CD14-positive monocyte (primary cell): ENCODE results near the gene PLXNA4. TPM values are rescaled to one million over a fixed set of nuclear protein-coding genes. Genes with fewer than 3 reads are reported as not detected.

Source experiments
- DNase-seq, 3 donors: peaks; one replicate each; pipeline ENCODE4 v3.0.0-alpha.2; 2011 to 2022
- H2AFZ ChIP-seq: 2 replicates; pipeline ENCODE4 v1.6.0; 2012; ENCODE audit warnings: mild to moderate bottlenecking, low read depth, low read length, inconsistent platforms; ENCODE audit not compliant: insufficient read depth, poor library complexity, severe bottlenecking
- H3K27ac ChIP-seq, 2 donors: 1 replicate in 1 of 2; 2 replicates in 1 of 2; pipeline ENCODE4 v1.5.1; 2012 to 2013; ENCODE audit warnings: low read length in 2 of 2, control low read depth in 1 of 2, inconsistent platforms in 1 of 2, low read depth in 1 of 2, mild to moderate bottlenecking in 1 of 2
- H3K27me3 ChIP-seq, 2 donors: one replicate each; pipeline versions ENCODE4 v1.6.0 to v1.6.1; 2011 to 2013; ENCODE audit warnings: low read length in 2 of 2; ENCODE audit not compliant: control insufficient read depth in 2 of 2, insufficient read depth in 2 of 2
- H3K36me3 ChIP-seq, 2 donors: replicated peaks in 1 of 2; 1 replicate in 1 of 2; 2 replicates in 1 of 2; pipeline versions ENCODE4 v1.5.1 to v1.6.1; 2012 to 2013; ENCODE audit warnings: low read length in 2 of 2, control low read depth in 1 of 2, inconsistent platforms in 1 of 2, mild to moderate bottlenecking in 1 of 2; ENCODE audit not compliant: insufficient read depth in 2 of 2, control insufficient read depth in 1 of 2
- H3K4me1 ChIP-seq, 2 donors: 1 replicate in 1 of 2; 2 replicates in 1 of 2; pipeline versions ENCODE4 v1.5.1 to v1.6.1; 2012 to 2013; ENCODE audit warnings: low read length in 2 of 2, control low read depth in 1 of 2, inconsistent platforms in 1 of 2, mild to moderate bottlenecking in 1 of 2, moderate library complexity in 1 of 2; ENCODE audit not compliant: insufficient read depth in 2 of 2, control insufficient read depth in 1 of 2
- H3K4me2 ChIP-seq: replicated peaks from 2 replicates; pipeline ENCODE3; 2012; ENCODE audit warnings: low read length, moderate library complexity, mild to moderate bottlenecking; ENCODE audit not compliant: poor library complexity, severe bottlenecking; ENCODE audit errors: extremely low read depth
- H3K4me3 ChIP-seq, 3 experiments: fragments of 200-600 bp in 1 of 3; sonication (generic) in 1 of 3; replicated peaks in 1 of 3; 1 replicate in 2 of 3; 2 replicates in 1 of 3; pipeline ENCODE4 v1.5.1; 2011 to 2013; ENCODE audit warnings: low read length in 3 of 3, mild to moderate bottlenecking in 3 of 3, control low read depth in 2 of 3, low read depth in 2 of 3, inconsistent platforms in 1 of 3, moderate library complexity in 1 of 3
- H3K79me2 ChIP-seq: 2 replicates; pipeline ENCODE4 v1.6.0; 2012; ENCODE audit warnings: mild to moderate bottlenecking, control low read depth, inconsistent platforms, low read length, moderate library complexity; ENCODE audit not compliant: insufficient read depth
- H3K9ac ChIP-seq: 2 replicates; pipeline ENCODE4 v1.6.0; 2017; ENCODE audit warnings: low read length, mild to moderate bottlenecking; ENCODE audit not compliant: insufficient read depth, poor library complexity, severe bottlenecking
- H3K9me3 ChIP-seq, 2 donors: replicated peaks in 1 of 2; 1 replicate in 1 of 2; 2 replicates in 1 of 2; pipeline versions ENCODE4 v1.5.1 to v1.6.1; 2012 to 2013; ENCODE audit warnings: low read length in 2 of 2, control low read depth in 1 of 2; ENCODE audit not compliant: control insufficient read depth in 1 of 2, insufficient read depth in 1 of 2
- H4K20me1 ChIP-seq: 2 replicates; pipeline ENCODE4 v1.6.0; 2012; ENCODE audit warnings: mild to moderate bottlenecking, low read length, control low read depth, moderate library complexity; ENCODE audit not compliant: insufficient read depth
- H3K27ac Mint-ChIP-seq, 7 donors: one replicate each; pipeline ENCODE4 v1.8.0; 2020; ENCODE audit warnings: mild to moderate bottlenecking in 7 of 7, mixed read lengths in 7 of 7, moderate library complexity in 6 of 7, inconsistent platforms in 2 of 7
- H3K27me3 Mint-ChIP-seq, 3 donors: one replicate each; pipeline ENCODE4 v1.8.0; 2021 to 2022; ENCODE audit warnings: low read depth in 3 of 3, mild to moderate bottlenecking in 3 of 3, mixed read lengths in 3 of 3, moderate library complexity in 3 of 3, inconsistent platforms in 1 of 3
- H3K36me3 Mint-ChIP-seq, 2 donors: one replicate each; pipeline ENCODE4 v1.8.0; 2020; ENCODE audit warnings: mixed read lengths in 2 of 2, inconsistent platforms in 1 of 2, mild to moderate bottlenecking in 1 of 2
- H3K4me1 Mint-ChIP-seq: one replicate; pipeline ENCODE4 v1.8.0; 2020; ENCODE audit warnings: mild to moderate bottlenecking, mixed read lengths
- H3K4me3 Mint-ChIP-seq, 2 donors: one replicate each; pipeline ENCODE4 v1.8.0; 2020; ENCODE audit warnings: mild to moderate bottlenecking in 2 of 2, mixed read lengths in 2 of 2, moderate library complexity in 1 of 2
- H3K9me3 Mint-ChIP-seq, 7 donors: one replicate each; pipeline ENCODE4 v1.8.0; 2020 to 2022; ENCODE audit warnings: mixed read lengths in 7 of 7, mild to moderate bottlenecking in 6 of 7, moderate library complexity in 6 of 7, inconsistent platforms in 2 of 7
- WGBS: methylation state at CpG from one replicate; pipeline ENCODE4 v1.1.5; 2013; ENCODE audit warnings: missing lambda C conversion rate; ENCODE audit not compliant: insufficient coverage; 5-methylcytosine and 5-hydroxymethylcytosine counted together
- intact Hi-C, 2 donors: fragments of 100-400 bp; cut with micrococcal nuclease; formaldehyde crosslinking; loops; one replicate each; pipeline versions ENCODE4 v1.15.0 to v1.15.1; 2023
- polyA plus RNA-seq, 3 donors: library from polyadenylated mRNA; depleted of rRNA in 1 of 3; unstranded in 2 of 3; stranded (reverse) in 1 of 3; fragments of 300-500 nt in 2 of 3; fragments of >200 nt in 1 of 3; fragmentation: Illumina TruSeq in 2 of 3; gene quantifications; 1 replicate in 2 of 3; 2 replicates in 1 of 3; pipeline ENCODE4 v1.2.3, GENCODE V29; 2012 to 2021
- TF ChIP-seq, protein P1 (sequence below): fragments of 200-600 bp; IDR thresholded peaks from one replicate; pipeline ENCODE4 v1.8.0; 2022; ENCODE audit warnings: antibody characterized with exemption, mild to moderate bottlenecking

Gene PLXNA4
- polyA plus RNA-seq, 3 donors, result not detected

DNA sequence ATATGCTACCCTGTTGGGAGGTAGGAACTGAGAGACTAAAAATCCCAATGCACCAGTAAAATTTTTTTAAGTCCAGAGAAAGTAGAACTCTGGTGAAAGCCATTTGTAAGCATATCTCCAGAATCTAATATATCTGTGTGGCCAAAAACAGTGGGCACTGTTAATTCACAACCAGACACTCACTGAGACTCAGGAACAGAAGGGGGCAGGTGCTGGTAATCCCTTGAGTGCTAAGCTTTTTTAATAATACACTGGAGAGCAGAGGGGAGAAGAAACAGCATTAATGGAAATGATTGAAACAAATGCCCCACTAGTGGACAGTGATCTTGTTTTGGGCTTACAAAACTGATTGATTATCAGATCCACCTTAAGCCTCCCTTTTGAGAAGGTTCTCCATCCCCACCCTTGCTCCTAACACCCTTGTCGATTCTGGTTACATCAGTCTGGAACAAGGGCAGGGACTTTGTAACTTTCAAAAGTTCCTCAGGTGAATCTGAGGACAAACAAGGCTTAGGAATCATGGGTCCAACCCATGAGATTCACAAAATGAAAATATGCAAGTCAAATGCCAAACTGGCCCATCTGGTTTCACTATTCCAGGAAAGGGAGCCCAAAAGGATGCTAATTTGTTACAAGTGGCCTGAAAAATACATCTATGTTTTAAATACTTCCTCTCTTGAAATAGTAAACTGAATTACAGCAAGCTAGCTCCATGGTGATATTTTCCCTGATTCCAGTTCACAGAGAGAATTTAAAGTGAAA, 29.7 kb downstream of the PLXNA4 start:
- TF ChIP-seq, protein P1, sequence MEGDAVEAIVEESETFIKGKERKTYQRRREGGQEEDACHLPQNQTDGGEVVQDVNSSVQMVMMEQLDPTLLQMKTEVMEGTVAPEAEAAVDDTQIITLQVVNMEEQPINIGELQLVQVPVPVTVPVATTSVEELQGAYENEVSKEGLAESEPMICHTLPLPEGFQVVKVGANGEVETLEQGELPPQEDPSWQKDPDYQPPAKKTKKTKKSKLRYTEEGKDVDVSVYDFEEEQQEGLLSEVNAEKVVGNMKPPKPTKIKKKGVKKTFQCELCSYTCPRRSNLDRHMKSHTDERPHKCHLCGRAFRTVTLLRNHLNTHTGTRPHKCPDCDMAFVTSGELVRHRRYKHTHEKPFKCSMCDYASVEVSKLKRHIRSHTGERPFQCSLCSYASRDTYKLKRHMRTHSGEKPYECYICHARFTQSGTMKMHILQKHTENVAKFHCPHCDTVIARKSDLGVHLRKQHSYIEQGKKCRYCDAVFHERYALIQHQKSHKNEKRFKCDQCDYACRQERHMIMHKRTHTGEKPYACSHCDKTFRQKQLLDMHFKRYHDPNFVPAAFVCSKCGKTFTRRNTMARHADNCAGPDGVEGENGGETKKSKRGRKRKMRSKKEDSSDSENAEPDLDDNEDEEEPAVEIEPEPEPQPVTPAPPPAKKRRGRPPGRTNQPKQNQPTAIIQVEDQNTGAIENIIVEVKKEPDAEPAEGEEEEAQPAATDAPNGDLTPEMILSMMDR, result no peak
- H3K4me1 Mint-ChIP-seq, result no peaks in the 10 kb centered on the region
- no peaks in the 10 kb centered on the region for H4K20me1 ChIP-seq
- no peak overlapping the region for H3K27ac ChIP-seq
- H3K36me3 ChIP-seq, result no peaks in the 10 kb centered on the region
- peaks cover 8 to 18% (median 15%) of the 10 kb centered on the region in 3 donors for H3K27me3 Mint-ChIP-seq
- H3K9ac ChIP-seq, result no peak overlapping the region
- H3K79me2 ChIP-seq, result no peaks in the 10 kb centered on the region
- no peaks in the 10 kb centered on the region for H3K4me1 ChIP-seq
- peaks cover 11 to 14% of the 10 kb centered on the region in 2 donors for H3K9me3 ChIP-seq
- DNase-seq, result no peak
- H2AFZ ChIP-seq, result no peak overlapping the region
- no peaks in the 10 kb centered on the region for H3K36me3 Mint-ChIP-seq
- no peak overlapping the region for H3K4me3 Mint-ChIP-seq
- H3K27ac Mint-ChIP-seq, result no peak overlapping the region
- no peak overlapping the region for H3K4me2 ChIP-seq
- peaks cover 10 to 20% (median 14%) of the 10 kb centered on the region in 7 donors for H3K9me3 Mint-ChIP-seq
- peaks cover 0 to 13% of the 10 kb centered on the region in 2 donors for H3K27me3 ChIP-seq
- 86% methylated on average over 1 of the region's 1 CpG for WGBS
- H3K4me3 ChIP-seq, result no peak overlapping the region
- intact Hi-C loops, result no loop called here

DNA sequence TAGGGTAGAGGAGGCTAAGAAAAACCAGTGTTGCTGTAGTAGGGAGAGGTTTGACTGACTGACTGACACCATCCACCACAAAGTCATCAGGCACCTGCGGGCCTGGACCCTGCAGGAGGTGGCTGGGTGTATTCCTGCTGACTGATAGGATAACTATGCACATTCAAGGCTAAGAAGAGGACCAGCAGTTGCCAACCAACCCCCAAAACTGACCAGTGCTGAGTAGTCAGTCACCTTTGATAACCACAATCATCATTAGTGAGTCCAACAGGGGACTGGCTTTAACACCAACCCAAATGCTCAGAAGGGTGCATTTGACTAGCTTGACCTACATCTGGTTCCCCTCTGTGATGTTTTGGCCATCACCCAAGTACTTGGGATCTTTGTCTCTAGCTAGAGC, 30.5 kb downstream of the PLXNA4 start:
- intact Hi-C loops, result no loop called here
- TF ChIP-seq, protein P1, result no peak
- peaks cover 3 to 6% of the 10 kb centered on the region in 2 donors for H3K9me3 ChIP-seq
- H3K36me3 Mint-ChIP-seq, result no peaks in the 10 kb centered on the region
- H3K4me3 ChIP-seq, result no peak overlapping the region
- peaks cover 7 to 18% (median 17%) of the 10 kb centered on the region in 3 donors for H3K27me3 Mint-ChIP-seq
- no CpG with 5 or more reads among the region's 1 CpG for WGBS
- H3K4me1 Mint-ChIP-seq, result no peaks in the 10 kb centered on the region
- no peak overlapping the region for H3K4me2 ChIP-seq
- H3K9me3 Mint-ChIP-seq, result peaks cover 3 to 12% (median 7%) of the 10 kb centered on the region in 7 donors
- no peak overlapping the region for H3K27ac Mint-ChIP-seq
- H3K79me2 ChIP-seq, result no peaks in the 10 kb centered on the region
- H3K27ac ChIP-seq, result no peak overlapping the region
- no peak for DNase-seq
- no peaks in the 10 kb centered on the region for H4K20me1 ChIP-seq
- no peaks in the 10 kb centered on the region for H3K36me3 ChIP-seq
- no peaks in the 10 kb centered on the region for H3K4me1 ChIP-seq
- no peak overlapping the region for H2AFZ ChIP-seq
- H3K27me3 ChIP-seq, result peaks cover 0 to 13% of the 10 kb centered on the region in 2 donors
- H3K9ac ChIP-seq, result no peak overlapping the region
- no peak overlapping the region for H3K4me3 Mint-ChIP-seq
